ENCODE measurements around the gene PIP5K1B. TPM values are rescaled to one million over a fixed set of nuclear protein-coding genes. Genes with fewer than 3 reads are reported as not detected.

PIP5K1B gene
- total RNA-seq, 2 donors from 2014 or later: 0.17 to 0.37 TPM

- Mint-ChIP-seq H3K9me3 (no peaks in the 10 kb centered on the region), H3K4me3 (no peak overlapping the region), H3K27ac (no peak overlapping the region), H3K4me1 (no peaks in the 10 kb centered on the region), H3K36me3 (ENCODE audit: low read depth) (no peaks in the 10 kb centered on the region), H3K27me3 (peaks cover 5% of the 10 kb centered on the region)
- ATAC-seq (replicated peaks): no peak
Measured at GRCh38 chr9:68819065-68819464, 114.0 kb downstream of the PIP5K1B start.

GRCh38 chr9:68821911-68822310 lies 116.9 kb downstream of the PIP5K1B start:
- Mint-ChIP-seq H3K9me3 (no peaks in the 10 kb centered on the region), H3K4me1 (no peaks in the 10 kb centered on the region), H3K27me3 (peaks cover 4% of the 10 kb centered on the region), H3K4me3 (no peak overlapping the region), H3K27ac (no peak overlapping the region), H3K36me3 (ENCODE audit: low read depth) (no peaks in the 10 kb centered on the region)
- ATAC-seq (replicated peaks): no peak

- no peaks in the 10 kb centered on the region for H3K36me3 Mint-ChIP-seq (ENCODE audit: low read depth)
- no peaks in the 10 kb centered on the region for H3K4me1 Mint-ChIP-seq
- no peak for ATAC-seq (replicated peaks)
- peaks cover 4% of the 10 kb centered on the region for H3K27me3 Mint-ChIP-seq
- no peaks in the 10 kb centered on the region for H3K9me3 Mint-ChIP-seq
- H3K27ac Mint-ChIP-seq: no peak overlapping the region
- H3K4me3 Mint-ChIP-seq: no peak overlapping the region
Measured at GRCh38 chr9:68822596-68823165, 117.6 kb downstream of the PIP5K1B start.

DNA sequence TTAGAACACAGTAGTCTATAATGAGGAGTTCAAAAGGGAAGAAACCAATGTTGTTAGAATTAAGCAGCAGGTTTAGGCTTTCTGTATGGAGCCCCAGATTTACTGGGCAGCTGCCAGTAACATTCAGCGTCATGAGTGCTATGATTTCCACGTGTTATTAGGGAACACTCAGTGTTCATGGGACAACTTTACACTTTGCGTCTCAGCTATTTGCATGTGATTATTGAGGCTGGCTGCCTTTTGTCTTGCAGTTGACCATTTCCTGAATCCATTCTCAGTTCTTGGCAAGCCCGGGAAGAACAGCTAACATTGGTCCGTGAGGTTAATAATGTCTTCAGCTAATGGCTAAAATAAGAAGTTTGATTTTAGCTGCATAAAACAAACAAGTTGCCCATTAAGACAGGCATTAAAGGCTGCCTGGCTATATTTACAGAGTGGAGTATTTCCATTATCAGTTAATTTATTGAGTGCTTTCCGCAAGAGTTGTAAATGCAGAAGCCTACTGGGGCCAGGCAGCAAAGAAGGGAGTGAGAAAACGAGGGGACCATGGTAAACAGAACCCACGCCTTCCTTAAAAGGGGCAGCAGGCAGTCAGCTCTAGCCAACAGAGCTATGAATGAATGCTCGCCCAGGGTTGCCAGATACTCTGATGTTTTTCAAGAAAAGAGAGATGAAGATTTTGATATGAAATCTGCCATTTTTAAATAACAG lies 120.9 kb downstream of the PIP5K1B start:
- no peak overlapping the region for H3K27ac Mint-ChIP-seq
- H3K9me3 Mint-ChIP-seq: no peaks in the 10 kb centered on the region
- H3K4me3 Mint-ChIP-seq: no peak overlapping the region
- no peaks in the 10 kb centered on the region for H3K27me3 Mint-ChIP-seq
- no peaks in the 10 kb centered on the region for H3K4me1 Mint-ChIP-seq
- H3K36me3 Mint-ChIP-seq (ENCODE audit: low read depth): no peaks in the 10 kb centered on the region
- ATAC-seq (replicated peaks): no peak

- Mint-ChIP-seq H3K27ac (no peak overlapping the region), H3K4me3 (no peak overlapping the region), H3K36me3 (ENCODE audit: low read depth) (no peaks in the 10 kb centered on the region), H3K4me1 (no peaks in the 10 kb centered on the region), H3K9me3 (no peaks in the 10 kb centered on the region), H3K27me3 (peaks cover 2% of the 10 kb centered on the region)
- ATAC-seq (replicated peaks): no peak
Measured at GRCh38 chr9:68827837-68828744, 123.1 kb downstream of the PIP5K1B start.

- no peaks in the 10 kb centered on the region for H3K4me1 Mint-ChIP-seq
Measured at GRCh38 chr9:68832101-68832500, 127.1 kb downstream of the PIP5K1B start.

DNA sequence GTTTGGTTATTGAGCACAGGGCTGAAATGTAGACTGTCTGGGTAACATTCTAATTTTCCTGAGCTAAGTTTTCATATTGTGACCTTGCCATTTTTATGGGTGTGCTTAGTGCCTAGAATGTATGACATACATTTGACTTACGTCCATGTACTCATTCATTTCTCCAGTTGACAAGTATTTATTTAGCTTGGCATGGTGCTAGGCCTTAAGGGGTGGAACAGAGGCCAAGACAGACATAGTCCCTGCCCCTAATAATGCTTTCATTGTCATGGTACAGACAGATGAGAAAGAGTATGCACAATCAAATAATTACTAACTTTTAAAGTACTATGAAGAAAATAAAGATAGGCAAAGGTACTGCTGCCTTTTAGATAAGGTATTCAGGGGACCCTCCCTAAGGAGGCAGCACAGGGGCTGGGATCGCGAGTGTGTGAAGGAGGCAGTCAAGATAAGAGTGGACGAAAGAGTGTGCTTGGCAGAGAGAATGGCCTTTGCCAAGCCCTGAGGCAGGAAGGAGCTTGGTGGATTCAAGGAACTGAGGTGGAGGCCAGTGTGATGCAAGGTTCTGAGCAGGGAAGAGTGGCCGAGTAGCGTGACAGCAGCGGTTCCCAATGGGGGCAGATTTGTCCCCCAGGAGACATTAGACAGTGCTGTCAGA lies 128.0 kb downstream of the PIP5K1B start:
- Mint-ChIP-seq H3K27ac (no peak overlapping the region), H3K36me3 (ENCODE audit: low read depth) (no peaks in the 10 kb centered on the region), H3K9me3 (no peaks in the 10 kb centered on the region), H3K4me3 (no peak overlapping the region), H3K4me1 (no peaks in the 10 kb centered on the region), H3K27me3 (peaks cover 4% of the 10 kb centered on the region)
- no peak for ATAC-seq (replicated peaks)

More at GRCh38 chr9:68832101-68832500, 127.1 kb downstream of the PIP5K1B start:
- no peak overlapping the region for H3K4me3 Mint-ChIP-seq
- H3K9me3 Mint-ChIP-seq: no peaks in the 10 kb centered on the region
- H3K27me3 Mint-ChIP-seq: peaks cover 4% of the 10 kb centered on the region
- ATAC-seq (replicated peaks): no peak
- no peak overlapping the region for H3K27ac Mint-ChIP-seq
- no peaks in the 10 kb centered on the region for H3K36me3 Mint-ChIP-seq (ENCODE audit: low read depth)

DNA sequence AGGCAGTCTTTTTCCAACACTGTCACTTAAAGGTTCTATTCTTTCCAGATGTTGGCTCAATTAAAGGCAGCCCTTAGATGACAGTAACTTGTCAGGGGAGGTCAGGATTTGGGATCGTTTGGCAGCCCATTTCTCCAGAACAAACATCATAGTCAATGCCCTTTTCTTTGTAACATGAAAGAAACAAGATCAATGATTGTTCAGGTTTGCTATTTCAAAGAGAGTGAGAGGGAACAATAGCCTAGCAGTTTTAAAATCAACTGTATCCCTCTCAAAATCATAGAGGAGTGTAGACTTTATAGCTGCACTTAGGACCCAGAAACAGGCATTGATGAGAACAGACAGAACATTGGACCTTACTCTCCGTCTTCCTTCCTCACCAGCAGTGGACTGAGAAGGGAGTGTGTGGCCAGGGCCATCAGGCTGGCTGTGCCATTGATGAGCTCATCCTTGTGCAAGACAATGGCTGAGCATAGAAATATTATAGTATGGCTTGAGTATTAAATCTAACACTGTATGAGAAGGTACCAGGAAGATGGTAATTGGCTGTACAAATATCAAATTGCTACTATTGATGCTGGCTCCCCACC lies 130.0 kb downstream of the PIP5K1B start:
- peaks cover 4% of the 10 kb centered on the region for H3K27me3 Mint-ChIP-seq
- H3K9me3 Mint-ChIP-seq: no peaks in the 10 kb centered on the region
- no peaks in the 10 kb centered on the region for H3K36me3 Mint-ChIP-seq (ENCODE audit: low read depth)
- no peak overlapping the region for H3K27ac Mint-ChIP-seq
- no peak overlapping the region for H3K4me3 Mint-ChIP-seq
- no peak for ATAC-seq (replicated peaks)
- no peaks in the 10 kb centered on the region for H3K4me1 Mint-ChIP-seq

DNA sequence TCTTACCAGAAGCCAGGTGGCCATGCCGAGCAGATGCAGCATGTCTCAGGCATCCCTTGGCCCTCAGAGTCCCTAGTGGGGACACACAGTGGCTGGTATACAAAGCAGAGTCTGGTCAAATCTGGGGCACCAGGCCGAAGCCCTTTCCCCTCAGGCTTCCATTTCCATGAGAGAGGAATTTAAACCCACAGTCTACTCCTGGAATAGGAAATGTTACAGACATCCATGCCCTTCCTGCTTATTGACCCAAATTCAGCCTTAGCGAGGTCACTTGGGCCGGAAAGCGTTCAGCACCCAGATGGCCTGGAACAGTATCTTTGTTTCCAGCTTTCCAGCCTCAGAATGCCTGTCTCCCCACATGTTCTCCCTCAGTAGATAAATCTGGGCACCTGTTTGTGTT lies 131.7 kb downstream of the PIP5K1B start:
- H3K4me3 Mint-ChIP-seq: no peak overlapping the region
- ATAC-seq (replicated peaks): no peak
- no peaks in the 10 kb centered on the region for H3K36me3 Mint-ChIP-seq (ENCODE audit: low read depth)
- no peaks in the 10 kb centered on the region for H3K4me1 Mint-ChIP-seq
- peaks cover 12% of the 10 kb centered on the region for H3K27me3 Mint-ChIP-seq
- no peaks in the 10 kb centered on the region for H3K9me3 Mint-ChIP-seq
- no peak overlapping the region for H3K27ac Mint-ChIP-seq

DNA sequence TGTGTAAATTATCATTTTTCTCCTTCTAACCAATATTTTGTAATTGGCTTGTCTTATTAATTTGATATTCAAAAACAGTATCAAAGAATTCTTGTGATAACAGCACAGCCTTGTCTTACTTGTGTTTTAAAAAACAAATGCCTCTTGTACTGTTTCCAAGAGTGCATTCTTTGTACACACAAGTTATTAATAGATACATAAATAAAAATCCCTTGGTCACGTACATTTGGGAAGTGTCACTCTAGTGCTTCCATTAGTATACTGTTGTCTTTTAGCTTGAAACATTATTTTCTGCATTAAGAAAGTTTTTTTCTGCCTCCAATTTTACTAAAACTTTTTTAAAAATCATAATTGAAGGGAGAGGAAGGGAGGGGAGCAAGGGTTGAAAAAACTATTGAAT lies 133.2 kb downstream of the PIP5K1B start:
- H3K9me3 Mint-ChIP-seq: no peaks in the 10 kb centered on the region
- no peak for ATAC-seq (replicated peaks)
- no peak overlapping the region for H3K27ac Mint-ChIP-seq
- H3K27me3 Mint-ChIP-seq: peaks cover 8% of the 10 kb centered on the region
- H3K36me3 Mint-ChIP-seq (ENCODE audit: low read depth): no peaks in the 10 kb centered on the region
- H3K4me1 Mint-ChIP-seq: no peaks in the 10 kb centered on the region
- no peak overlapping the region for H3K4me3 Mint-ChIP-seq

GRCh38 chr9:68841276-68842052 lies 136.4 kb downstream of the PIP5K1B start:
- Mint-ChIP-seq H3K27me3 (peaks cover 14% of the 10 kb centered on the region), H3K4me1 (no peaks in the 10 kb centered on the region), H3K27ac (no peak overlapping the region), H3K9me3 (no peaks in the 10 kb centered on the region), H3K4me3 (no peak overlapping the region), H3K36me3 (ENCODE audit: low read depth) (no peaks in the 10 kb centered on the region)
- no peak for ATAC-seq (replicated peaks)

- Mint-ChIP-seq H3K9me3 (no peaks in the 10 kb centered on the region), H3K4me3 (no peak overlapping the region), H3K36me3 (ENCODE audit: low read depth) (no peaks in the 10 kb centered on the region), H3K4me1 (no peaks in the 10 kb centered on the region), H3K27ac (no peak overlapping the region), H3K27me3 (peaks cover 14% of the 10 kb centered on the region)
- ATAC-seq (replicated peaks): no peak
Measured at GRCh38 chr9:68842568-68842967, 137.5 kb downstream of the PIP5K1B start.

GRCh38 chr9:68843239-68843638 lies 138.2 kb downstream of the PIP5K1B start:
- no peaks in the 10 kb centered on the region for H3K9me3 Mint-ChIP-seq
- no peaks in the 10 kb centered on the region for H3K36me3 Mint-ChIP-seq (ENCODE audit: low read depth)
- no peak for ATAC-seq (replicated peaks)
- no peak overlapping the region for H3K27ac Mint-ChIP-seq
- H3K4me1 Mint-ChIP-seq: no peaks in the 10 kb centered on the region
- no peak overlapping the region for H3K4me3 Mint-ChIP-seq
- H3K27me3 Mint-ChIP-seq: peaks cover 14% of the 10 kb centered on the region

Measured in activated T-helper 17 cell treated with anti-CD3 and anti-CD28 coated beads, Interleukin-2, amount 50 U/mL, for 72 hours (primary cell).